B cell (primary cell): ENCODE data around the gene EPHA5. TPM values are rescaled to one million over a fixed set of nuclear protein-coding genes. Genes with fewer than 3 reads are reported as not detected.

Experiments used
- ATAC-seq: fragments of 200-7000 bp; cut with Tn5 transposase; one replicate; pipeline ENCODE4 v1.10.0; 2021; ENCODE audit warnings: low read depth, mild to moderate bottlenecking, moderate number of reproducible peaks, moderate library complexity
- CTCF ChIA-PET: fragments of 350-600 bp; sonication (Branson Sonifier 250); formaldehyde crosslinking; loops from one replicate; lab custom pipeline; 2021; ENCODE audit warnings: antibody characterized with exemption, inconsistent platforms; lab: Charles Lee
- POLR2A ChIA-PET: fragments of 350-600 bp; sonication (Branson Sonifier 250); formaldehyde crosslinking; loops from one replicate; lab custom pipeline; 2021; ENCODE audit warnings: antibody characterized with exemption; lab: Charles Lee
- DNase-seq: peaks from one replicate; pipeline ENCODE4 v3.0.0; 2013
- H2AFZ ChIP-seq: 2 replicates; pipeline ENCODE4 v1.6.1; 2012; ENCODE audit warnings: mild to moderate bottlenecking, low read depth, low read length; ENCODE audit not compliant: insufficient read depth, poor library complexity, severe bottlenecking
- H3K27ac ChIP-seq, 2 donors: 1 replicate in 1 of 2; 2 replicates in 1 of 2; pipeline ENCODE4 v1.5.1; 2012 to 2013; ENCODE audit warnings: low read length in 2 of 2, mild to moderate bottlenecking in 2 of 2, moderate library complexity in 1 of 2
- H3K27me3 ChIP-seq, 4 experiments: fragments of 200-600 bp in 1 of 4; sonication (generic) in 1 of 4; replicated peaks in 1 of 4; 1 replicate in 2 of 4; 2 replicates in 2 of 4; pipeline versions ENCODE4 v1.6.1 to v1.7.0; 2013 to 2016; ENCODE audit warnings: low read length in 3 of 4, mild to moderate bottlenecking in 2 of 4, mixed read lengths in 1 of 4, moderate library complexity in 1 of 4; ENCODE audit not compliant: insufficient read depth in 4 of 4, control insufficient read depth in 3 of 4; ENCODE audit errors: control extremely low read depth in 1 of 4
- H3K36me3 ChIP-seq, 2 experiments: replicated peaks in 1 of 2; 1 replicate in 1 of 2; 2 replicates in 1 of 2; pipeline versions ENCODE4 v1.6.1 to v1.7.1; 2013; ENCODE audit warnings: low read length in 1 of 2; ENCODE audit not compliant: insufficient read depth in 2 of 2, control insufficient read depth in 1 of 2; ENCODE audit errors: control extremely low read depth in 1 of 2, extremely low read depth in 1 of 2
- H3K4me1 ChIP-seq, 2 donors: fragments of 200-600 bp in 1 of 2; sonication (generic) in 1 of 2; 1 replicate in 1 of 2; 2 replicates in 1 of 2; pipeline versions ENCODE4 v1.5.1 to v1.6.1; 2013 to 2017; ENCODE audit warnings: low read length in 2 of 2; ENCODE audit not compliant: control insufficient read depth in 2 of 2, insufficient read depth in 2 of 2
- H3K4me2 ChIP-seq: replicated peaks from 2 replicates; pipeline ENCODE3; 2012; ENCODE audit warnings: mild to moderate bottlenecking, low read depth, low read length; ENCODE audit not compliant: poor library complexity, severe bottlenecking
- H3K4me3 ChIP-seq, 5 experiments: fragments of 200-600 bp in 1 of 5; sonication (generic) in 1 of 5; 1 replicate in 3 of 5; 2 replicates in 2 of 5; pipeline versions ENCODE4 v1.5.1 to v1.7.0; 2011 to 2016; ENCODE audit warnings: low read length in 4 of 5, mild to moderate bottlenecking in 4 of 5, low read depth in 2 of 5, control low read depth in 1 of 5, moderate library complexity in 1 of 5; ENCODE audit not compliant: insufficient read depth in 1 of 5; ENCODE audit errors: control extremely low read depth in 1 of 5, extremely low read depth in 1 of 5
- H3K79me2 ChIP-seq: fragments of 200-600 bp; sonication (generic); one replicate; pipeline ENCODE4 v1.6.0; 2016; ENCODE audit warnings: low read length; ENCODE audit not compliant: control insufficient read depth, insufficient read depth
- H3K9ac ChIP-seq: fragments of 200-600 bp; sonication (generic); 2 replicates; pipeline ENCODE4 v1.6.1; 2017; ENCODE audit warnings: mild to moderate bottlenecking, low read length, moderate library complexity
- H3K9me3 ChIP-seq, 3 donors: one replicate each; pipeline versions ENCODE4 v1.6.1 to v1.7.1; 2013; ENCODE audit warnings: low read length in 2 of 3; ENCODE audit not compliant: control insufficient read depth in 2 of 3, insufficient read depth in 1 of 3; ENCODE audit errors: control extremely low read depth in 1 of 3
- H4K20me1 ChIP-seq: 2 replicates; pipeline ENCODE4 v1.6.0; 2012; ENCODE audit warnings: mild to moderate bottlenecking, low read length; ENCODE audit not compliant: insufficient read depth, control insufficient read depth, poor library complexity, severe bottlenecking
- H3K27ac Mint-ChIP-seq: one replicate; pipeline ENCODE4 v1.8.0; 2021; ENCODE audit warnings: mixed read lengths
- H3K27me3 Mint-ChIP-seq: one replicate; pipeline ENCODE4 v1.8.0; 2021; ENCODE audit warnings: mixed read lengths
- H3K4me1 Mint-ChIP-seq: one replicate; pipeline ENCODE4 v1.8.0; 2021; ENCODE audit warnings: mixed read lengths
- H3K4me3 Mint-ChIP-seq: one replicate; pipeline ENCODE4 v1.8.0; 2021; ENCODE audit warnings: mixed read lengths
- H3K9me3 Mint-ChIP-seq: one replicate; pipeline ENCODE4 v1.8.0; 2022; ENCODE audit warnings: mixed read lengths; ENCODE audit not compliant: insufficient read depth
- CTCF ChIP-seq: fragments of 200-600 bp; IDR thresholded peaks from one replicate; pipeline ENCODE4 v1.8.0; 2022; ENCODE audit warnings: antibody characterized with exemption, mild to moderate bottlenecking
- EZH2 ChIP-seq: IDR thresholded peaks from 2 replicates; pipeline ENCODE4 v1.6.1; 2012; ENCODE audit warnings: borderline replicate concordance, low read depth, mild to moderate bottlenecking, moderate library complexity, low read length; ENCODE audit not compliant: insufficient read depth, poor library complexity, severe bottlenecking
- WGBS: methylation state at CpG from one replicate; pipeline ENCODE4 v1.1.5; 2013; ENCODE audit warnings: missing lambda C conversion rate; ENCODE audit not compliant: insufficient coverage; 5-methylcytosine and 5-hydroxymethylcytosine counted together
- intact Hi-C: fragments of 100-400 bp; cut with micrococcal nuclease; formaldehyde crosslinking; loops from one replicate; pipeline ENCODE4 v1.10.0; 2022
- polyA plus RNA-seq: library from polyadenylated mRNA; depleted of rRNA; stranded (reverse); fragments of >200 nt; gene quantifications from 2 replicates; pipeline ENCODE4 v1.2.3, GENCODE V29; 2012
- total RNA-seq, 2 donors: library from RNA; stranded (reverse); fragments of 120-200 nt in 1 of 2; gene quantifications; 1 replicate in 1 of 2; 2 replicates in 1 of 2; pipeline versions ENCODE4 v1.2.3 to v1.2.4, GENCODE V29; 2013 to 2022

The EPHA5 gene
- total and polyA plus RNA-seq, 2 donors (not counting 1 experiment from before 2014, with no cell fraction given): not detected

DNA sequence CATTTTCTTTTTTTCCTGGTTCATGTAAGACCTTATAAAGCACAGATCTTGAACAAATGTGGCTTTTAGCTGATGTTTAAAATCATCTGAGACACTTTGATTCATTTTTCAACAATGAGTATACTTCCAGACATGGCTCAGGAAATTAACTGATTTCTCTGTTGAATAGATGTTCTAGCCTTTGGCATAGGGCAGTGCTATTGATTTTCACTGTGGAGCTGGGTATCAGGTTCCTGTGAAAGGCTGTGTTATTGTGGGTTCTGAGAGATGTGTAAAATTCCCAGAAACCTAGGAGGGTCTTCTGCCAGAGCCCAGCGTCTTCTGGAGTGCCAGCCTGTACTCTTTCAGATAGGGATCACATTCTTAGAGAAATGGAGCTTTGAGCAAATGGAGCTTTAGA, 278.9 kb downstream of the EPHA5 start:
- H3K36me3 ChIP-seq: no peaks in the 10 kb centered on the region
- H3K9ac ChIP-seq: no peak overlapping the region
- POLR2A ChIA-PET: no interaction called here
- CTCF ChIA-PET: no interaction called here
- no peaks in the 10 kb centered on the region for H3K4me1 ChIP-seq
- Mint-ChIP-seq H3K27me3 (no peaks in the 10 kb centered on the region), H3K27ac (no peak overlapping the region), H3K4me3 (no peak overlapping the region), H3K4me1 (no peaks in the 10 kb centered on the region), H3K9me3 (peaks cover 3% of the 10 kb centered on the region)
- TF ChIP-seq EZH2: no peak
- TF ChIP-seq CTCF: no peak
- no peaks in the 10 kb centered on the region for H4K20me1 ChIP-seq
- H3K27me3 ChIP-seq: no peaks in the 10 kb centered on the region
- H3K9me3 ChIP-seq: peaks cover 1 to 3% (median 2%) of the 10 kb centered on the region in 3 donors
- H3K27ac ChIP-seq: no peak overlapping the region
- no peak for DNase-seq
- no peak overlapping the region for H3K4me3 ChIP-seq
- 67% methylated on average over 1 of the region's 1 CpG for WGBS
- H2AFZ ChIP-seq: no peak overlapping the region
- H3K4me2 ChIP-seq: no peak overlapping the region
- intact Hi-C loops: no loop called here
- ATAC-seq: no peak
- no peaks in the 10 kb centered on the region for H3K79me2 ChIP-seq

DNA sequence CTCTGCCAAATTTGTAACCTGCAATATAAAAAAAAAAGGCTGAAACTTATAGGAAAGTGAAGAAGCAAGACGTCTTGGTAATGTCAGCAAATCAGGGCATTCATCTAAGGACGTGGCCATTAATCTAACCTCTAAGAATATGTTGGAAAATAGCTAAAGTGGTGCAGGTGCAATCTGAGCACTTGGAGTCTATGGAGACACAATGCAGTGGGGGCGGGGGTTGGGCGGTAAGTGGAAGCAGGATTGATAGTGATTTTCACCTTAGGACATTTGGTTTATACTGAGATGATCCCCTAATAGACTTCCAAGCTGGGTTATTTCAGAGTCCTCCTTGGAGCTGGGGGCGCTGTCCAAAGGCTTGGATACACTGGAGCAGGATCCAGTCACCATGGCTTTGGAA, 283.4 kb downstream of the EPHA5 start:
- H3K9me3 Mint-ChIP-seq: peaks cover 5% of the 10 kb centered on the region
- H3K4me3 ChIP-seq: no peak overlapping the region
- intact Hi-C loops: no loop called here
- no peaks in the 10 kb centered on the region for H3K79me2 ChIP-seq
- H3K4me3 Mint-ChIP-seq: no peak overlapping the region
- 94% methylated on average over 4 of the region's 5 CpGs for WGBS
- POLR2A ChIA-PET: no interaction called here
- DNase-seq: no peak
- H3K9ac ChIP-seq: no peak overlapping the region
- no peaks in the 10 kb centered on the region for H3K4me1 Mint-ChIP-seq
- H3K4me2 ChIP-seq: no peak overlapping the region
- ATAC-seq: no peak
- H3K4me1 ChIP-seq: no peaks in the 10 kb centered on the region
- no peaks in the 10 kb centered on the region for H3K27me3 ChIP-seq
- no peaks in the 10 kb centered on the region for H3K9me3 ChIP-seq
- no peaks in the 10 kb centered on the region for H3K27me3 Mint-ChIP-seq
- no peak overlapping the region for H3K27ac Mint-ChIP-seq
- no peaks in the 10 kb centered on the region for H4K20me1 ChIP-seq
- CTCF ChIA-PET: no interaction called here
- TF ChIP-seq EZH2: no peak
- TF ChIP-seq CTCF: no peak
- H3K27ac ChIP-seq: no peak overlapping the region
- H2AFZ ChIP-seq: no peak overlapping the region
- no peaks in the 10 kb centered on the region for H3K36me3 ChIP-seq
